ENCODE data around the gene VPS26A. TPM values are rescaled to one million over a fixed set of nuclear protein-coding genes. Genes with fewer than 3 reads are reported as not detected.
"Not testable (repeated sequence)": the region's sequence is repeated elsewhere in the genome, so short reads cannot be mapped to it uniquely, and the experiment has no call there.

The VPS26A gene
- total RNA-seq, 1 experiment from 2014 or later = 80.1 TPM

GRCh38 chr10:69130251-69130650 lies 6.3 kb downstream of the VPS26A start:
- DNase-seq (ENCODE audit: low spot score) = no peak
- Histone ChIP-seq H3K36me3 (ENCODE audit: insufficient read depth, low read length, poor library complexity, severe bottlenecking) (peaks cover 19% of the 10 kb centered on the region), H3K4me3 (ENCODE audit: low read depth, low read length, poor library complexity, severe bottlenecking) (no peak overlapping the region), H3K9me3 (ENCODE audit: low read depth, low read length, poor library complexity, severe bottlenecking) (no peaks in the 10 kb centered on the region), H3K4me1 (ENCODE audit: insufficient read depth, low read length, poor library complexity, severe bottlenecking) (no peaks in the 10 kb centered on the region), H3K27me3 (replicated peaks; ENCODE audit: insufficient read depth, low read depth, low read length, poor library complexity) (no peaks in the 10 kb centered on the region), H3K27ac (ENCODE audit: low read depth, low read length, poor library complexity, severe bottlenecking) (no peak overlapping the region)
- ChIA-PET CTCF (no interaction called here), POLR2A (ENCODE audit: low non-redundant PET) (no interaction called here)
- intact Hi-C loops (cut with micrococcal nuclease; ENCODE audit: unreplicated experiment) = no loop called here
- no peak for TF ChIP-seq EZH2 (IDR thresholded peaks at IDR 0.05; ENCODE audit: borderline replicate concordance, low read depth, low read length, poor library complexity, severe bottlenecking)
- TF ChIP-seq, protein P1, sequence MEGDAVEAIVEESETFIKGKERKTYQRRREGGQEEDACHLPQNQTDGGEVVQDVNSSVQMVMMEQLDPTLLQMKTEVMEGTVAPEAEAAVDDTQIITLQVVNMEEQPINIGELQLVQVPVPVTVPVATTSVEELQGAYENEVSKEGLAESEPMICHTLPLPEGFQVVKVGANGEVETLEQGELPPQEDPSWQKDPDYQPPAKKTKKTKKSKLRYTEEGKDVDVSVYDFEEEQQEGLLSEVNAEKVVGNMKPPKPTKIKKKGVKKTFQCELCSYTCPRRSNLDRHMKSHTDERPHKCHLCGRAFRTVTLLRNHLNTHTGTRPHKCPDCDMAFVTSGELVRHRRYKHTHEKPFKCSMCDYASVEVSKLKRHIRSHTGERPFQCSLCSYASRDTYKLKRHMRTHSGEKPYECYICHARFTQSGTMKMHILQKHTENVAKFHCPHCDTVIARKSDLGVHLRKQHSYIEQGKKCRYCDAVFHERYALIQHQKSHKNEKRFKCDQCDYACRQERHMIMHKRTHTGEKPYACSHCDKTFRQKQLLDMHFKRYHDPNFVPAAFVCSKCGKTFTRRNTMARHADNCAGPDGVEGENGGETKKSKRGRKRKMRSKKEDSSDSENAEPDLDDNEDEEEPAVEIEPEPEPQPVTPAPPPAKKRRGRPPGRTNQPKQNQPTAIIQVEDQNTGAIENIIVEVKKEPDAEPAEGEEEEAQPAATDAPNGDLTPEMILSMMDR (conservative IDR thresholded peaks at IDR 0.05; ENCODE audit: low read depth, low read length) = no peak
- no TSS peak for BruUV-seq (replicated peaks)

GRCh38 chr10:69139961-69140360 lies 16.0 kb downstream of the VPS26A start:
- no peak for TF ChIP-seq EZH2 (IDR thresholded peaks at IDR 0.05; ENCODE audit: borderline replicate concordance, low read depth, low read length, poor library complexity, severe bottlenecking)
- TF ChIP-seq, protein P1 (conservative IDR thresholded peaks at IDR 0.05; ENCODE audit: low read depth, low read length) = no peak
- DNase-seq (ENCODE audit: low spot score) = no peak
- intact Hi-C loops (cut with micrococcal nuclease; ENCODE audit: unreplicated experiment) = no loop called here
- ChIA-PET POLR2A (ENCODE audit: low non-redundant PET) (no interaction called here), CTCF (no interaction called here)
- no peaks in the 10 kb centered on the region for H3K9me3 ChIP-seq (ENCODE audit: low read depth, low read length, poor library complexity, severe bottlenecking)
- no TSS peak for BruUV-seq (replicated peaks)
- H3K27ac ChIP-seq (ENCODE audit: low read depth, low read length, poor library complexity, severe bottlenecking) = no peak overlapping the region
- no peaks in the 10 kb centered on the region for H3K4me1 ChIP-seq (ENCODE audit: insufficient read depth, low read length, poor library complexity, severe bottlenecking)
- H3K36me3 ChIP-seq (ENCODE audit: insufficient read depth, low read length, poor library complexity, severe bottlenecking) = no peaks in the 10 kb centered on the region
- H3K4me3 ChIP-seq (ENCODE audit: low read depth, low read length, poor library complexity, severe bottlenecking) = no peak overlapping the region
- no peaks in the 10 kb centered on the region for H3K27me3 ChIP-seq (replicated peaks; ENCODE audit: insufficient read depth, low read depth, low read length, poor library complexity)

GRCh38 chr10:69141304-69141703 lies 17.3 kb downstream of the VPS26A start:
- ChIA-PET CTCF (no interaction called here), POLR2A (ENCODE audit: low non-redundant PET) (no interaction called here)
- no peak for DNase-seq (ENCODE audit: low spot score)
- Histone ChIP-seq H3K4me3 (ENCODE audit: low read depth, low read length, poor library complexity, severe bottlenecking) (no peak overlapping the region), H3K36me3 (ENCODE audit: insufficient read depth, low read length, poor library complexity, severe bottlenecking) (no peaks in the 10 kb centered on the region), H3K9me3 (ENCODE audit: low read depth, low read length, poor library complexity, severe bottlenecking) (no peaks in the 10 kb centered on the region), H3K4me1 (ENCODE audit: insufficient read depth, low read length, poor library complexity, severe bottlenecking) (no peaks in the 10 kb centered on the region), H3K27me3 (replicated peaks; ENCODE audit: insufficient read depth, low read depth, low read length, poor library complexity) (no peaks in the 10 kb centered on the region), H3K27ac (ENCODE audit: low read depth, low read length, poor library complexity, severe bottlenecking) (no peak overlapping the region)
- BruUV-seq (replicated peaks) = no TSS peak
- TF ChIP-seq EZH2 (IDR thresholded peaks at IDR 0.05; ENCODE audit: borderline replicate concordance, low read depth, low read length, poor library complexity, severe bottlenecking) = no peak
- TF ChIP-seq, protein P1 (conservative IDR thresholded peaks at IDR 0.05; ENCODE audit: low read depth, low read length) = no peak
- intact Hi-C loops (cut with micrococcal nuclease; ENCODE audit: unreplicated experiment) = no loop called here

- H3K4me1 ChIP-seq (ENCODE audit: insufficient read depth, low read length, poor library complexity, severe bottlenecking); BruUV-seq (replicated peaks); H3K4me3 ChIP-seq (ENCODE audit: low read depth, low read length, poor library complexity, severe bottlenecking); H3K36me3 ChIP-seq (ENCODE audit: insufficient read depth, low read length, poor library complexity, severe bottlenecking); DNase-seq (ENCODE audit: low spot score); H3K27ac ChIP-seq (ENCODE audit: low read depth, low read length, poor library complexity, severe bottlenecking); intact Hi-C loops (cut with micrococcal nuclease; ENCODE audit: unreplicated experiment); H3K9me3 ChIP-seq (ENCODE audit: low read depth, low read length, poor library complexity, severe bottlenecking); H3K27me3 ChIP-seq (replicated peaks; ENCODE audit: insufficient read depth, low read depth, low read length, poor library complexity); CTCF ChIA-PET: not testable (repeated sequence)
- POLR2A ChIA-PET (ENCODE audit: low non-redundant PET) = interaction anchor here (0.7 kb wide), 1 partner anchor 1242 kb away, joined by 33 read pairs; no protein-coding TSS in a partner anchor
Measured at GRCh38 chr10:69142074-69142473, 18.1 kb downstream of the VPS26A start.
